ENCODE results near the gene INSIG2. TPM values are rescaled to one million over a fixed set of nuclear protein-coding genes. Genes with fewer than 3 reads are reported as not detected.

INSIG2 gene
- total and polyA plus RNA-seq, 4 donors, result 16.4 to 40.6 (median 22.9) TPM

- 63 to 70% methylated on average over 3 of the region's 3 CpGs for WGBS, 2 donors
- Histone ChIP-seq H3K9ac (ENCODE audit: insufficient read depth in 1 of 2, low read length in 2 of 2) (no peak overlapping the region), H3K27ac (ENCODE audit: low read depth in 1 of 2, low read length in 1 of 2) (no peak overlapping the region), H3K9me3 (ENCODE audit: control insufficient read depth in 4 of 4, insufficient read depth in 3 of 4, low read length in 3 of 4) (no peaks in the 10 kb centered on the region), H3K36me3 (ENCODE audit: control insufficient read depth in 4 of 4, insufficient read depth in 4 of 4, low read length in 4 of 4) (no peaks in the 10 kb centered on the region), H3K4me1 (ENCODE audit: control insufficient read depth in 5 of 5, insufficient read depth in 5 of 5, low read length in 5 of 5) (no peaks in the 10 kb centered on the region), H3K4me3 (no peak overlapping the region), H3K27me3 (ENCODE audit: control insufficient read depth in 3 of 3, insufficient read depth in 3 of 3, low read length in 2 of 3) (no peaks in the 10 kb centered on the region)
- no peak for DNase-seq
- no peak for TF ChIP-seq CTCF (IDR thresholded peaks at IDR 0.05; ENCODE audit: control extremely low read depth, extremely low read depth)
- no peak for ATAC-seq (ENCODE audit: insufficient read depth, low FRiP score)
These were observed 60.5 kb downstream of the INSIG2 start for GRCh38 chr2:118148809-118149208.

GRCh38 chr2:118150294-118150693, 62.0 kb downstream of the INSIG2 start:
- Histone ChIP-seq H3K27ac (ENCODE audit: low read depth in 1 of 2, low read length in 1 of 2) (no peak overlapping the region), H3K27me3 (ENCODE audit: control insufficient read depth in 3 of 3, insufficient read depth in 3 of 3, low read length in 2 of 3) (no peaks in the 10 kb centered on the region), H3K4me1 (ENCODE audit: control insufficient read depth in 5 of 5, insufficient read depth in 5 of 5, low read length in 5 of 5) (no peaks in the 10 kb centered on the region), H3K36me3 (ENCODE audit: control insufficient read depth in 4 of 4, insufficient read depth in 4 of 4, low read length in 4 of 4) (no peaks in the 10 kb centered on the region), H3K9ac (ENCODE audit: insufficient read depth in 1 of 2, low read length in 2 of 2) (no peak overlapping the region), H3K4me3 (no peak overlapping the region), H3K9me3 (ENCODE audit: control insufficient read depth in 4 of 4, insufficient read depth in 3 of 4, low read length in 3 of 4) (no peaks in the 10 kb centered on the region)
- DNase-seq (no peak), ATAC-seq (ENCODE audit: insufficient read depth, low FRiP score) (no peak)
- TF ChIP-seq CTCF (IDR thresholded peaks at IDR 0.05; ENCODE audit: control extremely low read depth, extremely low read depth), result no peak

GRCh38 chr2:118151831-118152230, 63.6 kb downstream of the INSIG2 start:
- H3K27me3 ChIP-seq (ENCODE audit: control insufficient read depth in 3 of 3, insufficient read depth in 3 of 3, low read length in 2 of 3), result no peaks in the 10 kb centered on the region
- TF ChIP-seq CTCF (IDR thresholded peaks at IDR 0.05; ENCODE audit: control extremely low read depth, extremely low read depth), result no peak
- DNase-seq (no peak), ATAC-seq (ENCODE audit: insufficient read depth, low FRiP score) (no peak)
- no peaks in the 10 kb centered on the region for H3K9me3 ChIP-seq (ENCODE audit: control insufficient read depth in 4 of 4, insufficient read depth in 3 of 4, low read length in 3 of 4)
- no peaks in the 10 kb centered on the region for H3K4me1 ChIP-seq (ENCODE audit: control insufficient read depth in 5 of 5, insufficient read depth in 5 of 5, low read length in 5 of 5)
- H3K4me3 ChIP-seq, result no peak overlapping the region
- no peak overlapping the region for H3K27ac ChIP-seq (ENCODE audit: low read depth in 1 of 2, low read length in 1 of 2)
- no peaks in the 10 kb centered on the region for H3K36me3 ChIP-seq (ENCODE audit: control insufficient read depth in 4 of 4, insufficient read depth in 4 of 4, low read length in 4 of 4)
- WGBS, 2 donors, result 90 to 93% methylated on average over 1 of the region's 1 CpG
- no peak overlapping the region for H3K9ac ChIP-seq (ENCODE audit: insufficient read depth in 1 of 2, low read length in 2 of 2)

- TF ChIP-seq CTCF (IDR thresholded peaks at IDR 0.05; ENCODE audit: control extremely low read depth, extremely low read depth), result no peak
- H3K27me3 ChIP-seq (ENCODE audit: control insufficient read depth in 3 of 3, insufficient read depth in 3 of 3, low read length in 2 of 3), result no peaks in the 10 kb centered on the region
- no peak overlapping the region for H3K9ac ChIP-seq (ENCODE audit: insufficient read depth in 1 of 2, low read length in 2 of 2)
- 48 to 63% methylated on average over 4 of the region's 4 CpGs for WGBS, 2 donors
- H3K4me3 ChIP-seq, result no peak overlapping the region
- H3K4me1 ChIP-seq (ENCODE audit: control insufficient read depth in 5 of 5, insufficient read depth in 5 of 5, low read length in 5 of 5), result no peaks in the 10 kb centered on the region
- H3K9me3 ChIP-seq (ENCODE audit: control insufficient read depth in 4 of 4, insufficient read depth in 3 of 4, low read length in 3 of 4), result peaks cover 0 to 4% (median 0%) of the 10 kb centered on the region in 4 donors
- H3K27ac ChIP-seq (ENCODE audit: low read depth in 1 of 2, low read length in 1 of 2), result no peak overlapping the region
- no peaks in the 10 kb centered on the region for H3K36me3 ChIP-seq (ENCODE audit: control insufficient read depth in 4 of 4, insufficient read depth in 4 of 4, low read length in 4 of 4)
- ATAC-seq (ENCODE audit: insufficient read depth, low FRiP score), result no peak
- peak in 1 of 3 donors; percentile 15 for DNase-seq
These were observed 65.2 kb downstream of the INSIG2 start for GRCh38 chr2:118153433-118153832.
